ENCODE data around the gene FOSB. TPM values are rescaled to one million over a fixed set of nuclear protein-coding genes. Genes with fewer than 3 reads are reported as not detected.

FOSB gene
- polyA plus RNA-seq, 2 of the 4 experiments (the other 2 are of a cell fraction) = 0.57 to 48.8 TPM

DNA sequence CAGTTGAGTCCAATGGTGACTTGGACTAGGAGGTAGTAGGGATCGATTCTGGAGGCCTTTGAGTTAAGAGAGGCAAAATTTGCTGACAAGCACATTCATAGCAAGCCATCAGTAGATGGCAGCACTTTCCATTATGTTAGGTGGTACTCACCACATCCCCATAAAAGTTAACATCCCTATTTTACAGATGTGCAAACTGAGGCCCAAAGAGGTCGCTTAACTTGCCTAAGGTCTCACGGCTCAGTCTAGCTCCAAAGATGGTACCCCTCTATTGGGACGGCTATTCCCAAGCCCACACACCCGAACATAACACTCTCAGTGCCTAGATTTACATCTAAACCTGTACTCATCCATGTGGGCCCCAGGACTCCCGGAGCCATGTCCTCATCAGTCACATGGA lies 21.5 kb upstream of the FOSB start:
- Histone ChIP-seq H3K27ac (no peak overlapping the region), H3K4me2 (no peak overlapping the region), H3K9me3 (no peaks in the 10 kb centered on the region), H3K4me1 (peaks cover 40% of the 10 kb centered on the region), H3K4me3 (no peak overlapping the region)
- DNase-seq (ENCODE audit: low read depth in 1 of 2, low spot score in 1 of 2) (peak in 1 of 2 experiments; percentile 83), FAIRE-seq (no peak), ATAC-seq (no peak)
- WGBS (ENCODE audit: missing lambda C conversion rate) = 64% methylated on average over 6 of the region's 6 CpGs
- ChIA-PET POLR2A (interaction anchor here (1.8 kb wide), 1 partner anchor 22 kb away, joined by 7 read pairs; the partner anchor contains the start of gene FOSB), CTCF (interaction anchor here (0.5 to 27.6 kb wide), 9 partner anchors 9 to 196 kb away, joined by 4 to 1883 read pairs (median 5); partner anchors contain the start of gene FOSB)
- TF ChIP-seq POLR2AphosphoS2 (conservative IDR thresholded peaks at IDR 0.05; ENCODE audit: low read length) = 0 out of 2 replicates have a peak, but pooled peaks have one; percentile 78
- peak; percentile 100 for TF ChIP-seq MAFK (IDR thresholded peaks at IDR 0.05; ENCODE audit: partially characterized antibody)
- no peak for TF ChIP-seq CEBPB (IDR thresholded peaks at IDR 0.05)
- peak; percentile 28; the same call in 1 of the 2 replicates for TF ChIP-seq FOXS1 (CRISPR knock-in tag; IDR thresholded peaks at IDR 0.05)
- 0 out of 2 replicates have a peak, but pooled peaks have one; percentile 25 for TF ChIP-seq NFE2L2 (conservative IDR thresholded peaks at IDR 0.05; ENCODE audit: low read length)
- TF ChIP-seq RAD21 (conservative IDR thresholded peaks at IDR 0.05 in 1 of 2, IDR thresholded peaks at IDR 0.05 in 1 of 2) = peak; percentile 63
- peak; percentile 78; the same call in 1 of the 2 replicates for TF ChIP-seq RCOR1 (IDR thresholded peaks at IDR 0.05; ENCODE audit: low read depth, low read length)
- TF ChIP-seq, protein P1, sequence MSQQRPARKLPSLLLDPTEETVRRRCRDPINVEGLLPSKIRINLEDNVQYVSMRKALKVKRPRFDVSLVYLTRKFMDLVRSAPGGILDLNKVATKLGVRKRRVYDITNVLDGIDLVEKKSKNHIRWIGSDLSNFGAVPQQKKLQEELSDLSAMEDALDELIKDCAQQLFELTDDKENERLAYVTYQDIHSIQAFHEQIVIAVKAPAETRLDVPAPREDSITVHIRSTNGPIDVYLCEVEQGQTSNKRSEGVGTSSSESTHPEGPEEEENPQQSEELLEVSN (IDR thresholded peaks at IDR 0.05; ENCODE audit: borderline replicate concordance, low read depth) = no peak
- peak; percentile 43; the same call in 1 of the 2 replicates for TF ChIP-seq FOSB (CRISPR knock-in tag; IDR thresholded peaks at IDR 0.05)
- TF ChIP-seq KDM1A (IDR thresholded peaks at IDR 0.05; ENCODE audit: low read depth) = peak; percentile 93
- TF ChIP-seq HOXB5 (CRISPR knock-in tag; IDR thresholded peaks at IDR 0.05) = no peak
- no peak for TF ChIP-seq CHD2 (IDR thresholded peaks at IDR 0.05; ENCODE audit: low read length, partially characterized antibody)
- TF ChIP-seq, protein P2, sequence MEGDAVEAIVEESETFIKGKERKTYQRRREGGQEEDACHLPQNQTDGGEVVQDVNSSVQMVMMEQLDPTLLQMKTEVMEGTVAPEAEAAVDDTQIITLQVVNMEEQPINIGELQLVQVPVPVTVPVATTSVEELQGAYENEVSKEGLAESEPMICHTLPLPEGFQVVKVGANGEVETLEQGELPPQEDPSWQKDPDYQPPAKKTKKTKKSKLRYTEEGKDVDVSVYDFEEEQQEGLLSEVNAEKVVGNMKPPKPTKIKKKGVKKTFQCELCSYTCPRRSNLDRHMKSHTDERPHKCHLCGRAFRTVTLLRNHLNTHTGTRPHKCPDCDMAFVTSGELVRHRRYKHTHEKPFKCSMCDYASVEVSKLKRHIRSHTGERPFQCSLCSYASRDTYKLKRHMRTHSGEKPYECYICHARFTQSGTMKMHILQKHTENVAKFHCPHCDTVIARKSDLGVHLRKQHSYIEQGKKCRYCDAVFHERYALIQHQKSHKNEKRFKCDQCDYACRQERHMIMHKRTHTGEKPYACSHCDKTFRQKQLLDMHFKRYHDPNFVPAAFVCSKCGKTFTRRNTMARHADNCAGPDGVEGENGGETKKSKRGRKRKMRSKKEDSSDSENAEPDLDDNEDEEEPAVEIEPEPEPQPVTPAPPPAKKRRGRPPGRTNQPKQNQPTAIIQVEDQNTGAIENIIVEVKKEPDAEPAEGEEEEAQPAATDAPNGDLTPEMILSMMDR (IDR thresholded peaks at IDR 0.05) = peak; percentile 79
- 0 out of 2 replicates have a peak, but pooled peaks have one; percentile 23 for TF ChIP-seq HOXB13 (CRISPR knock-in tag; IDR thresholded peaks at IDR 0.05; ENCODE audit: low read depth)
- TF ChIP-seq SMC3 (IDR thresholded peaks at IDR 0.05) = peak; percentile 61
- 0 out of 2 replicates have a peak, but pooled peaks have one; percentile 31 for TF ChIP-seq MAZ (IDR thresholded peaks at IDR 0.05; ENCODE audit: borderline replicate concordance, low read depth, low read length)
- peak; percentile 81 for TF ChIP-seq HDAC2 (IDR thresholded peaks at IDR 0.05)
- TF ChIP-seq ZFP36 (IDR thresholded peaks at IDR 0.05; ENCODE audit: borderline replicate concordance, partially characterized antibody) = no peak
- peak; percentile 52; the same call in 1 of the 2 replicates for TF ChIP-seq HOXA7 (CRISPR knock-in tag; IDR thresholded peaks at IDR 0.05)
- peak; percentile 56; the same call in 1 of the 2 replicates for TF ChIP-seq TP53 (CRISPR knock-in tag; IDR thresholded peaks at IDR 0.05)
- no peak for TF ChIP-seq FOSL2 (IDR thresholded peaks at IDR 0.05)
- TF ChIP-seq FOSL2 (CRISPR knock-in tag; IDR thresholded peaks at IDR 0.05) = 0 out of 2 replicates have a peak, but pooled peaks have one; percentile 14
- TF ChIP-seq ESRRA (IDR thresholded peaks at IDR 0.05; ENCODE audit: borderline replicate concordance, low read length) = 0 out of 2 replicates have a peak, but pooled peaks have one; percentile 29

DNA sequence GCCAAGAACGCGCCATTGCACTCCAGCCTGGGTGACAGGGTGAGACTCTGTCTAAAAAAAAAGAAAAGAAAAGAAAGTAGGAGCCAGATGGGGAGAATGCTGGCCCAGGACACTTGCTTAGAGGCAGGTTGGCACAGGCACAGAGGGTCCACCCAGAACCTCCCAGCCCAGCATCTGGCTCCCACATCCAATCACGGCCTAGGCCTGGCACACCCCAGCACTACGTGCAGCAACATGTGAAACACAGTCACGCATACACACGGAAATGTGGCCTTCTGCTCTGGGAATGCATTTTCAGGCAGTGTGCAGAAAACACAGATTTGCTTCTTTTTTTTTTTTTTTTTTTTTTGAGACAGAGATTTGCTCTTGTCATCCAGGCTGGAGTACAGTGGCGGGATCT lies 20.9 kb upstream of the FOSB start:
- CTCF ChIA-PET = interaction anchor here (0.5 to 27.6 kb wide), 11 partner anchors 9 to 195 kb away, joined by 3 to 1883 read pairs (median 5); partner anchors contain the start of gene FOSB
- ATAC-seq (no peak), FAIRE-seq (no peak), DNase-seq (ENCODE audit: low read depth in 1 of 2, low spot score in 1 of 2) (no peak)
- TF ChIP-seq TP53 (CRISPR knock-in tag; IDR thresholded peaks at IDR 0.05) = no peak
- TF ChIP-seq FOSL2 (IDR thresholded peaks at IDR 0.05) = no peak
- no peak for TF ChIP-seq FOSL2 (CRISPR knock-in tag; IDR thresholded peaks at IDR 0.05)
- TF ChIP-seq SMC3 (IDR thresholded peaks at IDR 0.05) = no peak
- POLR2A ChIA-PET = no interaction called here
- Histone ChIP-seq H3K4me2 (no peak overlapping the region), H3K9me3 (no peaks in the 10 kb centered on the region), H3K4me3 (no peak overlapping the region), H3K27ac (no peak overlapping the region), H3K4me1 (peaks cover 43% of the 10 kb centered on the region)
- WGBS (ENCODE audit: missing lambda C conversion rate) = 92% methylated on average over 7 of the region's 7 CpGs
